HepG2 (cell line): ENCODE results near the gene ACOT6.

ENCODE experiments used
- MXI1 ChIP-seq: IDR thresholded peaks from 3 replicates; pipeline ENCODE4 v1.6.1; 2012; ENCODE audit warnings: low read depth, low read length, inconsistent platforms, borderline replicate concordance
- RAD21 ChIP-seq: fragments of 450-650 bp; formaldehyde crosslinking; IDR thresholded peaks from 2 replicates; pipeline ENCODE4 v1.5.0; 2020; ENCODE audit warnings: mild to moderate bottlenecking
- TF ChIP-seq, protein P1 (sequence below): sonication (generic); formaldehyde crosslinking; IDR thresholded peaks from 2 replicates; pipeline ENCODE4 v1.9.0; 2021; ENCODE audit warnings: missing genetic modification reagents, borderline replicate concordance

DNA sequence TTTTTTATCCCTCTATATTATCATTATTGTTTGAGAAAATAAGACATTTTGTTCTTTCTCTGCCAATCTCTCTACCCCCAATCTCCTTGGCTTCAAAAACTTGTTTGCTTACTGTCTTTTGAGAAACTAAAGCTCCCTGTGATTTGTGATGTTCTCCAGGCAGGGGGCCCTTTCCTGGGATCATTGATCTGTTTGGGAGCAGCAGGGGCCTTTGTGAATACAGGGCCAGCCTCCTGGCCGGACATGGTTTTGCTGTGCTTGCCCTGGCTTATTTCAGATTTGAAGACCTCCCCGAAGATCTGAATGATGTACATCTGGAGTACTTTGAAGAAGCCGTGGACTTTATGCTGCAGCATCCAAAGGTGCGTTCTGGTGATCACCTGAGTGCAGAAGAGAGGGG, 4.5 kb downstream of the ACOT6 start:
- TF ChIP-seq MXI1 (no peak), RAD21 (CRISPR knock-in tag) (no peak)
- TF ChIP-seq, protein P1, sequence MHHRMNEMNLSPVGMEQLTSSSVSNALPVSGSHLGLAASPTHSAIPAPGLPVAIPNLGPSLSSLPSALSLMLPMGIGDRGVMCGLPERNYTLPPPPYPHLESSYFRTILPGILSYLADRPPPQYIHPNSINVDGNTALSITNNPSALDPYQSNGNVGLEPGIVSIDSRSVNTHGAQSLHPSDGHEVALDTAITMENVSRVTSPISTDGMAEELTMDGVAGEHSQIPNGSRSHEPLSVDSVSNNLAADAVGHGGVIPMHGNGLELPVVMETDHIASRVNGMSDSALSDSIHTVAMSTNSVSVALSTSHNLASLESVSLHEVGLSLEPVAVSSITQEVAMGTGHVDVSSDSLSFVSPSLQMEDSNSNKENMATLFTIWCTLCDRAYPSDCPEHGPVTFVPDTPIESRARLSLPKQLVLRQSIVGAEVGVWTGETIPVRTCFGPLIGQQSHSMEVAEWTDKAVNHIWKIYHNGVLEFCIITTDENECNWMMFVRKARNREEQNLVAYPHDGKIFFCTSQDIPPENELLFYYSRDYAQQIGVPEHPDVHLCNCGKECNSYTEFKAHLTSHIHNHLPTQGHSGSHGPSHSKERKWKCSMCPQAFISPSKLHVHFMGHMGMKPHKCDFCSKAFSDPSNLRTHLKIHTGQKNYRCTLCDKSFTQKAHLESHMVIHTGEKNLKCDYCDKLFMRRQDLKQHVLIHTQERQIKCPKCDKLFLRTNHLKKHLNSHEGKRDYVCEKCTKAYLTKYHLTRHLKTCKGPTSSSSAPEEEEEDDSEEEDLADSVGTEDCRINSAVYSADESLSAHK (CRISPR knock-in tag), result no peak
